SIG-M5 (cell line): ENCODE results near the gene MYL2.

Source experiments
- DNase-seq: peaks from one replicate; lab custom pipeline; 2025; lab: John Stamatoyannopoulos, UW

The MYL2 gene

DNA sequence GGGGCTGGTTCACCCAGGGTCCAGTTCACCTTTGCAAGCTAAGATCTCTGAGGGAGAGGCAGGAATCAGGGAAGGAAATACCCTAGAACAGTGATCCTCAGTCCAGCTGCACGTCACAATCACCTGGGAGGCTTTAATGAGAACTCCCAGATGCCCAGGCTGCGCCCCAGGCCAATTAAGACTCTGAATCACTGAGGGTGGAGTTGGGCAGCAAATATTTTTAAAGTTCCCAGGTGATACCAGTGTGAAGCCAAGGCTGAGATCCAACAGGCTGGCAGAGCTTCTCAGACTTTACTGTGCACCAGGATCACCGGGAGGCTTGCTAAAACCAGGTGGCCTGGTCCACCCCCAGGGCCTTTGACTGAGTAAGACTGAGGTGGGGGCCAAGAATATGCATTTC lies 23.8 kb downstream of the MYL2 start:
- no peak for DNase-seq

DNA sequence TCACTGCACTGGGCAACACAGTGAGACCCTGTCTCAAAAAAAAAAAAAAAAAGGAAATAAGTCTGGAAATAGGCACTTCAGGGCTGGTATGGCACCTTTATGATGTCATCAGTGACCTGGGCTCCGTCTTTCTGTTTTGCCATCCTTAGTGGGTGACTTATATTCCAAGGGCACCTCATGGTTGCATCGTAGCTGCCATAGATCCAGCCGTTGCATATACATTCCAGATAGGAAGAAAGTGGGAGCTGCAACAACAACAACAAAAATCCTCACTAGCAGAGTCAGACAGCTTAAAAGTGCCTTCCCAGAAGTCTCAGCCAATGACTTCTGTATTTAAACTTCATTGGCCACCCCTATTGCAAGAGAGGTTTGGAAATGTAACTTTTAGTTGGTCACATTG lies 26.4 kb downstream of the MYL2 start:
- no peak for DNase-seq

DNA sequence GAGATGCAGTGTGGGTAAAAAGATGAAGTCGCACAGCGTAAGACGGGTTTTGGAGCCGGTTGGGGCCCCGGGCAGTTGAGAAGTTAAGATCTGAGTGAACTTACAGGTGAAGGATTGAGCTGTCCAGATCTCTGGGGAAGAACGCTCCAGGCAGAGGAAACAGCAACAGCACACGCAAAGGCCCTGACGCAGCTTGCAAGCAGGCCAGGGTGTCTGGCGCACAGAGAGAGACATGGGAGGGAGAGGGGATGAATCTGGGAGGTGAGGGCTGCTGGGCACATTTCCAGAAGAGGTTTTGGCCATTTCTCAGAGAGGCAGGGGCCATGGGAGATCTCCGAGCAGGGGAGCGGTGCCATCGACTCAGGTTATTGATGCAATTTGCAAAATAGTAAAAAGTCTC lies 31.0 kb downstream of the MYL2 start:
- DNase-seq = no peak

DNA sequence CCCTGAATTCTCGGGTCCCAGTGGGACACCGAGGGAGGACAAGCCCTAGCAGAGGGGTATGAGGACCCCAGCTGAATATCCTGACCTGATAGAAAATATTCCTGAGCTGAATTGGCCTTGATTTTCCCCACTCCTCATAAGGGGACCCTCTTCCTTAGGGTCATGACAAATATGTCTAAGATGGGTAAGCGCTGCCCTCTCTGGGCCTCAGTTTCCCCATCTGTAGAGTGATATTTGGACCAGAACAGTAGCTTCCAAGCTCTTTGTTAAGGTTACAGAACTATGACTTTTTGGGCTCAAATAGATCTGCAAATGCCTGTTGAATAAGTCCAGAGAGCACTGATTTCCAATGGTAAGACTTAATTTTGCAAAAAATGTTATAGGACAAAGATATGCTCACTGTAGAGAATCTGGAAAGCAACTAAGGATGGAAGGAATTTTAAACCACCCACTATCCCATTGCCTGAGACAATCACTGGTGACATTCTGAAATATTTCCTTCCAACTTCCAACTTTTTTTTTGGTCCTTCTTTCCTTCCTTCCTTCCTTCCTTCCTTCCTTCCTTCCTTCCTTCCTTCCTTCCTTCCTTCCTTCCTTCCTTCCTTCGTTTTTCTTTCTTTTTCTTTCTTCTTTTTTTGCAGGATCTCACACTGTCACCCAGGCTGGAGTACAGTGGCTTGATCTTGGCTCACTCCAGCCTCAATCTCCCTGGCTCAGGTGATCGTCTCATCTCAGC lies 32.0 kb downstream of the MYL2 start:
- DNase-seq = no peak

DNA sequence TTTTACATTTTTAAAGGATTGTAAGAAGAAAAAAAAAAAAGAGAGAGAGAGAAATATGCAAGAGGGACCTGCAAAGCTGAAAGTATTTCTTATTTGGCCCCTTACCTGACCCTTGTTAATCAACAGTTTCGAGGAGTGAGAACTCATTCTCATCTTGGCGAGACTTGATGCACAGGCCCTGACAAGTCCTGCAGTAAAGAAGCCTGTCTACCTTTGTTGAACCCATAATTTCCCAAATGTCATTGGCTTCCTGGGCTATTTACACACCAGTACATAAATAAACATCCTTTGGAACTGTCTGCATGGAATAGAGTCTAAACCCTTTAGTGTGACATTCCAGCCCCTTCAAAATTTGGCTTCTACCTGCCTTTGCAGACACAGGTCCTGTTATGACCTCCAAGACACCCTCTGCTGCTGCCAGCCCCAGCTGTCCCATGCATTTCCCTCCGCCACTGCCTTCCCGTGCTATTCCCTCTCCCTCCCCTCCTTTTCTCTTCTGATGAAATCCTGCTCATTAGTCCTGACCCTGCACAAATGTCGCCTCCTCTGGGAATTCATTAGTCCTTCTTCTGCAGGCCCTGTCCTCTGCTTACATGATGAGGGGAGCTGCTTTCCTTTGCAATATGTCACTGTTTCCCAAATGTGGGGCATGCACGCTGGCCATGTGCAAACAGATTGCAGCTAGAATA lies 35.1 kb downstream of the MYL2 start:
- DNase-seq = no peak

DNA sequence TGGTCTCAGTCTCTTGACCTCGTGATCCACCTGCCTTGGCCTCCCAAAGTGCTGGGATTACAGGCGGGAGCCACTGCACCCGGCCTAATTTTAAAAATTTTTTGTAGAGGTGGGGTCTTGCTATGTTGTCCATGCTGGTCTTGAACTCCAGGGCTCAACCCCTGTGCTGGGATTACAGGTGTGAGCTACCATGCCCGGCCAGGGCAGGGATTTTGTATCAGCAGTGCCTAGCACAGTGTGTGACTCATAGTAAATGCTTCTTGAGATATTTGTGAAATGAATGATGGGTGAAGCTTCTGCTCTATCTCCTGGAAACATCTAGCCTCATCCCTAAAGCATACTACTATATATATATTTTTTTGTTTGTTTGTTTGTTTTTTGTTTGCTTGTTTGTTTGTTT lies 37.1 kb downstream of the MYL2 start:
- DNase-seq = no peak

DNA sequence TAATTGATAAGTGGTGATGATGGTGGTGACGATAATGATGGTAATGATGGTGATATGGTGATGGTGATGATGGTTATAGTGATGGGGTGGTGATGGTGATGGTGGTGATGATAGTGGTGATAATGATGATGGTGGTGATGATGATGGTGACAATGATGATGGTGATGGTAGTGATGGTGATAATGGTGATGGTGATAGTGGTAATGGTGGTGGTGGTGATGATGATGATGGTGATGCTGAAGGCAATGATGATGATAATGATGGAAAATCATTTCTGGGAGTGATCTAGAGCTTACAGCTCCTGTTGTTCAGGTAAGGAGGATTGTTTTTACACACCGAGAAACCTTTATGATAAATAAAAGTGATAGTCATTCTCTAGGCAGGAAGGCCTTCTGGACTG lies 39.7 kb downstream of the MYL2 start:
- no peak for DNase-seq

DNA sequence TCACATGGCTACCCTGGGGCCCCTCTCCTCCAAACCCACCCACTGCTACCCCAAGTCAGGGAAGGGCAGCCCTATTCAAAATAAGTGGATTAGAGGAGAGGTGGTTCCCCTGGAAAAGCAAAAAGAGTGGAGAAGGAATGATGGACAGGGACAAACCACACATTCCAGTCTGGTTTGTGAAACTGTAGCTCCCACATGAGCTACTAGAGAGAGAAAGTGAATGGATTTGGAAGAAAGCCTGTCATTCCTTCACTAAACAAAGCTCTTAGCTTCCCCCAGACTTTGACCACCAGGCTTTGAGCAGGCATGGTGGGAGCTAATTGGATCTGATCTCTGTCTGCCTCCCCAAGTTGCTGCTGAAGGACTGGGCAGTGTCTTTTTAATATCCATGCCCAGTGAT lies 45.6 kb downstream of the MYL2 start:
- DNase-seq = no peak

DNA sequence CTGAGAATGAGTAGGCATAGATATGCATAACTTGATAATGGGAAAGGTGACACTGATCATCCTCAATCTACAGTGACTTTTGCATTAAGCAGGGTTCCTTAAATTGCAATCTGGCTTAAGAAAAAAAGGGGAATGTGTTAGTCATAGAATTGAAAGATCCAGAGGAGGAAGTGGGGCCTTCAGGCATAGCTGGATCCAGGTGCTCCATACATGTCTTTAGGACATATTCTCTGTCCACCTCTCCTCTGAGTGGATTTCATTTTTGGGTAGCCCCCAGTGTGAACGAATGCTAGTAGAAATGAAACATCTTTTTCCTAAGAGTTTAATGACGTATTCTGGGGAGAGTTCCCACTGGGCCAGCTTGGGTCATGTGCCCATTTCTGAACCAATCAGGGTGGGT lies 46.0 kb downstream of the MYL2 start:
- no peak for DNase-seq

DNA sequence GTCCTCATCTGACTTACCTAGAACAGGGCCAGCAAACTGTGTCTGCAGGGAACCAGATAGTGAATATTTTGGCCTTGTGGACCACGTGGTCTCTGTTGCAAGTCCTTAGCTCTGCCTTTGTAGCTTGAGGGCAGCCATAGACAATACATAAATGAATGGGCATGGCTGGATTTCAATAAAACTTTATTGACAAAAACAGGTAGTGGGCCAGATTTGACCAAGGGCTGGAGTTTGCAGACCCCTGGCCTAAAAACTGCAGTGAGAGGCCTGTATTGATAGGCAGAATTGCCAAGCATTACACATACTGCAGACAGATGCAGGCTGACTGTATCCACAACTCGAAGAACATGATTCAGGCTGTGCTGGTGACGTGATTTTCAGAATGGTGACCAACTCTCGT lies 48.3 kb downstream of the MYL2 start:
- DNase-seq = no peak

DNA sequence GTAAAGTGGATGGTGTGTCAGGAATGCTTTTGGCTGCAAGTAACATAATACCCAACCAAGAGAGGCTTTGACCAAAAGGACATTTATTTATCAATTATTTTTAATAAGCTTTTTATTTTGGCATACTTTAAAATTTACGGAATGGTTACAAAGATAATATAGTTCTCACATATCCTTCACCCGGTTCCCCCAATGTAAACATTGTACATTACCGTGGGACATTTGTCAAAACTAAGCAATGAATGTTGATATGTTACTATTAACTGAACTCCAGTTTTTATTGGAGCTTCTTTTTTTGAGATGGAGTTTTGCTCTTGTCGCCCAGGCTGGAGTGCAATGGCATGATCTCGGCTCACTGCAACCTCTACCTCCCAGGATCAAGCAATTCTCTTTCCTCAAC lies 50.6 kb downstream of the MYL2 start:
- DNase-seq = no peak

DNA sequence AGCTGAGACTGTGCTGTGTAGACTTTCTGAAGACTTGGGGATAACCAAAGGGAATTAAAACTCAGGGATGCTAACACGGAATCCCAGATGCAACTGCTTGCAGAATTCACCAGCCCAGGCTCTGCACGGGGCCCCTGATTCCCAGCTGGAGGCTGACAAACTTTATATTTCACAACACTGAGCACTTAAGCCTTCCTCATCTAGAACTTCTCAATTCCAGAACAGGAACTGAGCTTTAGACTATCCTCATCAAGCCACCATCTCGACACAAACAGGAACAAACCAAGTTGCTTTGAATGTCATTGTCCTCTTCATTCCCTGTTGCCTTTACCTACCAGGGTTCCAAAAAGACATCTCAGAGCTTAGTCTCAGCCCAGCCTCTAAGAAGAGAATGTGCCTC lies 51.4 kb downstream of the MYL2 start:
- DNase-seq = peak; percentile 78

DNA sequence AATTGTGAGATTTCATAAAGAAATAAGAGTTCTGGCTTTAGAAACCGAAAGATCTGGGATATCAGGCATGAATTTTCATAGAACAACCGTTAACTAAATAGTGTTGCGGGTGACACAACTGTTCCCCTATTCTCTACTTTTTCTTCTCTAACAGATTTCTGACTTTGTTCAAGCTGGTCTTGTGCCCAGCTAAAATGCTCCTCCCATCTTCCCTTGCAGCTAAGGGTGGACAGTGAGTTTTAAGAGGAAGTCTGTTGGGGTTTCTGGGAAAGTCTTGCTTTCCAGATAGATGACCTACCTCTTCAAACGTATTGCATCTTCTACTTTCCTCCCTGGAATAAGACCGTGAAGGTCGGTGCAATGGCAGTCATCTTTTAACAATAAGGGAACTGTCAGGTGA lies 54.9 kb downstream of the MYL2 start:
- no peak for DNase-seq

DNA sequence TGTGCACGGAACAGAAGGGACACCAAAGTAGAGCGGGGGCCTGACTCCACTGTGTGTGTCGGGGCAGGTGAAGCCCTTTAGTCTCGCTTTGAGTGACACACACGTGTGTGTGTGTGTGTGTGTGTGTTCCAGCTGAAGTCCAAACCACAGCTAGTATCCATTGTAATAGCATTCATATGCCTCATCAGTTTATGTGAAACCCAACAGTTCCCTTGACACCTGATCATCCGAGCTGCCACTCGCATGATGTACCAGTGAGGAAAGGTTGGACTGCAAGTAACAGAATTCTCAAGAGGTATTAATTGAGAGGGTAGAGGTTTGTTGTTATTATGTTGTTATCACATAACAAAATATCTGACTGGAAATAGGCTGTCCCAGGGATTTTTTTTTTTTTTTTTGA lies 57.2 kb downstream of the MYL2 start:
- no peak for DNase-seq

DNA sequence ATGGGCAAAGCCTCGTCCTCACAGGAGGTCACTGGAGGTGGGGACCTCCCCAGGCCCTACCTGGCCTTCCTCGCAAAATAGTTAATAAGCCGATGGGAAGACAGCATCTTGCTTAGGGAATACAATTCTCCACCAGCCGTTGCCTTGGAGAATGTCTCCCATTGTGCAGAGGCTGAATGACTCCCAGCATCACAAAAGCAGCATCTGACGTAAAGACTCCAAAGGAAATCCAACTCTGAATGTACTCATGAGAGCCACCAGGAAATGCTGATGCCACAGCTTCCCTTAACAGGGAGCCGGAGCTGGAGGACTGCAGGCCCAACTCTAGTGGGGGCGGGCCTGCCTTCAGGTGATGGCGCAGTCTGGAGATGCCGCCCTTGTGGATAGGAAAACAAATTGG lies 58.0 kb downstream of the MYL2 start:
- no peak for DNase-seq

DNA sequence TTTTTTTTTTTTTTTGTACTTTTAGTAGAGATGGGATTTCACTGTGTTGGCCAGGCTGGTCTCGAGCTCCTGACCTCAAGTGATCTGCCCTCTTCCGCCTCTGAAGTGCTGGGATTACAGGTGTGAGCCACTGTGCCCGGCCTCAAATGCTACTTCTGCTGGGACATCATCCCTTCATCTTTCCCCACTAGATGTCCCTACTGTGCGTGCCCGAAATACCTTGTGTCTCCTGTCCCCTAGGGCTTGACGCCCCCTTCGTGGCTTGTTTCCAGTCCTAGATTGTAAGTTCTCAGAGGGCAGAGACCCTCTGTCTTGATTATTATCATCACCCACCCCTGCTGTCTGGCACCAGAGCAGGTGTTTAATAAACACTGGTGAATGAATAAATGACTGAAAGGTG lies 58.6 kb downstream of the MYL2 start:
- no peak for DNase-seq
